Retina (tissue), 1 donor: ENCODE data around the gene CARD14.

Source experiments
- DNase-seq: peaks from one replicate; pipeline ENCODE4 v3.0.0-alpha.2; 2016

CARD14 gene

GRCh38 chr17:80212962-80213642 is 43.3 kb downstream of the CARD14 start:
- DNase-seq = no peak

- DNase-seq = no peak
These were observed 43.8 kb downstream of the CARD14 start for GRCh38 chr17:80213643-80213975.

DNA sequence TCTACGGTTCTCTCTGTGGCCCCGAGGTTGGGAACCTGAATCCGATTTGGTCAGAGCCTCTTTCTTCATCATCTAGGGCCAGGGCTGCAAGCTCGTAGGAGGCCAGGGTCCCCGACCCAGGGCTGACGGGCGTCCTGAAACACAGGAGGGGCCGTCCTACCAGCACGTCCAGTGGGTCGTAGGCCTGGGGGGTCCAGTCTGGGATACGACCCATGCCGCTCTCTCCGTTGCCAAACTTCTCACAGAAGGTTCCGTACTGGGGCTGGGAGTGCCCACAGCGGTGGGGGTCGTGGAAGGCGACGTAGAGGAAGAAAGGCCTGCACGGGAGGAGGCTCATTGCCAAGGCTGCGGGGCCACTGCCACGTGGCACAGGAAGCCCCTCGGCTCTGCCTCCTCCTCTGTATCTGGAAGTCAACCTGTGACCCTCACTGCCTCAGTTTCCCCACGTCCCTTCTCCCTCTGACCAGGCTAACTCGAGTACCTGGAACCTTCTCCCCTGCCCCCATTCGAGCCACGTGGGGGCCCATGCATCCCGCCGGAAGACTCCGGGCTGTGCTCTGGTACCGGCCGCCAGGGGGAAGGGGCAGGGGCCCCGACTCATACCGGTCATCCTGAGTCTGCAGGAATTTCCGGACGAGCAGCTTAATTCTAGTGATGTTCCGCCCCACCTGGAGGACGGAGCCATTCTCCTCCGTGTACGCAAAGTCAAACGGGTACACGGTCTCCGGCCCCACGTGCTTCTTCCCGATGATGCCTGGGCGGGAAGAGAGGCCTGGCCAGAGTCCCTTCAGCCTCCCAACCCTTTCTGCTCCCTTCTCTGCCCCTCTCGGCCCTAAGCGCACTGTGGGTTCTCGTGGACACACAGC is 44.4 kb downstream of the CARD14 start:
- no peak for DNase-seq

DNA sequence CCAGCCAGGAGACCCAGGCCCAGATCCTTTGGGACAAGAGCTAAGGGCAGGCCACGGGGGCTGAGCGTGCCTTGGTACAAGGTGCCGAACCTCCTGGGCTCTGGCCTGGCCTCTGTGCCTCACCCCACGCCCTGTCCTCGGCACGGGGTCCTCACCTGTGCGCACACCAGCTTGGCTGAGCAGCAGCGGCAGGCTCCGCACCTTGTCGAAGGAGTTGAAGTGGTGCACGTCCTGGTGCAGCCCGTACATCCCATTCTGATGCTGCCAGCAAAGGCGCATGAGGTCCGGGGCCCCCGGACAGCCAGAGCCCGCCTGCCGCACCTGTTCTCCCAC is 45.0 kb downstream of the CARD14 start:
- no peak for DNase-seq

GRCh38 chr17:80216473-80217456 is 46.9 kb downstream of the CARD14 start:
- DNase-seq = no peak

- DNase-seq = no peak
These were observed 48.0 kb downstream of the CARD14 start for GRCh38 chr17:80217703-80218362.

DNA sequence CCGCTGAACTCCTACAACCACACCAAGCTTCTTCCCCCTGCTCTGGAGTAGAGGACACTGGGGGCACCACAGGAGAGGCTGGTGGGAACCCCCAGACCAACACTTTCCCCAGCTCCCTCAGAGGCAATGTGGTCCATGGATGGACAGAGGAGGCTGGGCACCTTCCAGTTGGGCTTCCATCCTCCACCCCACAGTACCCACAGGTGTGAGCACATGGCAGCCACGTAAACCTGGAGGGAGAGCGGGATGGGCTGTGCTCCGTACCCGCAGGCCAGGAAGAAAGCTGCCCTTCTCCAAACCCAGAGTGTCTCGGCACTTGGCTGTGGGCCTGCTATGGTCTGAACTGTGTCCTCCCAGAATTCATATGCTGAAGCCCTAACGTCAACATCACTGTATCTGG is 48.6 kb downstream of the CARD14 start:
- no peak for DNase-seq

GRCh38 chr17:80219013-80219762 is 49.4 kb downstream of the CARD14 start:
- peak; percentile 57 for DNase-seq

DNA sequence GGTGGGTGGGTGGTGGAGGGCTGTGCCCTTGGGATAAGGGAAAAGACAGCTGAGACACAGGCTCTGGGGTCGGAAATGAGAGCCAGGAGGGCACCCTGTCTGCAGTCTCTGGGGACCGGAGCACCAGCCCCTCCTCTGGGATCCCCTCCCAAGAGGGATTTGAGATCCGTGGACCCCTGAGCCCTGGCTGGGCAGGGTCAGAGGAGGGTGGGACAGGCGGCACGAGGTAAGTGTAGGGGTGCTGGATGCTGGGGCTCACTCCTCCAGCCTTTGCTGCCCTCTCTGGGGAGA is 49.9 kb downstream of the CARD14 start:
- no peak for DNase-seq

- peak; percentile 79 for DNase-seq
These were observed 50.4 kb downstream of the CARD14 start, which contains the start of the genes SGSH and SLC26A11 for GRCh38 chr17:80220054-80220735. Gene SGSH (minus strand): TSS chr17:80220333. CDS start chr17:80220313, 20 bp downstream. Gene SLC26A11 (plus strand): TSS chr17:80220427. CDS start chr17:80221561, 1,134 bp downstream.

- DNase-seq = peak; percentile 58
These were observed 50.9 kb downstream of the CARD14 start for GRCh38 chr17:80220736-80221215.

- no peak for DNase-seq
These were observed 51.7 kb downstream of the CARD14 start for GRCh38 chr17:80221351-80222105.

DNA sequence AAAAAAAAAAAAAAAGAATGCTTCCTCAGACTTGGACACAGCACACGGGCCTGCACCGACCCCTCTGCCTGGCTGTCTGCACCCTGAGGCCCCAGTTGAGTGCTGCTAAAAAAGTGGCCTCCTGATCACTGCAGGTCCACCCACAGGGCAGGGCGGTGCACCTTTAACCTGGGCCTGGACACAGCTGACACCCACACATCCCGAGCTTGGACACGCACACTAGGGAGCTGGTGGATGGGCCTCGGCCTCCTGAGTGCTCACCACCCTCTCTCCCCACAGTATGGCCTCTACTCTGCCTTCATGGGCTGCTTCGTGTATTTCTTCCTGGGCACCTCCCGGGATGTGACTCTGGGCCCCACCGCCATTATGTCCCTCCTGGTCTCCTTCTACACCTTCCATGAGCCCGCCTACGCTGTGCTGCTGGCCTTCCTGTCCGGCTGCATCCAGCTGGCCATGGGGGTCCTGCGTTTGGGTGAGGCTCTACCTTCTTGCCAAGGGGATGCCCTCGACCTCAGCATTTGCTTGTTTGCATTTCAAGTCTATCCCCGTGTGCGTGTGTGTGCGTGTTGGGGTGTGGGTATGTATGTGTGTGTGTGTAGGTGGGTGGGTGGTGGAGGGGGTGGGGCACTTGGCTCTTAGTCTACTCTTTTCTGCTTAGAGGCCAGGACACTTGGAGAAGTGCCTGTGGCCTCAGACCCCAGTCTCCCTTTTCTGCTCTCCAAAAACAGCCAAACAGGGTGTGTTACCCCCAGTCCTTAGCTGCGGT is 52.7 kb downstream of the CARD14 start:
- no peak for DNase-seq

- DNase-seq = no peak
These were observed 53.4 kb downstream of the CARD14 start for GRCh38 chr17:80223142-80223815.

- DNase-seq = no peak
These were observed 54.1 kb downstream of the CARD14 start for GRCh38 chr17:80223838-80224497.

DNA sequence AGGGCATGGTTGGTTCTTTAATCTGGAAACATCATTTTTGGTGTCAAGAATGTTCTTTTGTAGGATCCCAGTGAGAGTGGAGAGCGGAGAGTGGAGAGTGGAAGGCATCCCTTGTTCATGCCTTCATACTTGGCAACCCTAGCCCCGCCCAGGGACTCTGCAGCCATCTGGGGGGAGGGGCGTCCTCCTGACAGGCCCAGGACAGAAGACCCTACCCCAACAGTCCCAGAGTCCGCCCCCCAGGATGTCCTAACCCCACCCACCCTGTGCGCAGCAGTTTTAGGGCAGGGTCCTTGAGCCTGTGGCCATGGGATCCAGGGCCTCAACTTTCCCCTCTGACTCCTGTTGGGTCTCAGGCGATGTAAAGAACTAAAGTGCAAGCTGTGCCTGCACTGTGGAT is 54.9 kb downstream of the CARD14 start:
- DNase-seq = no peak

DNA sequence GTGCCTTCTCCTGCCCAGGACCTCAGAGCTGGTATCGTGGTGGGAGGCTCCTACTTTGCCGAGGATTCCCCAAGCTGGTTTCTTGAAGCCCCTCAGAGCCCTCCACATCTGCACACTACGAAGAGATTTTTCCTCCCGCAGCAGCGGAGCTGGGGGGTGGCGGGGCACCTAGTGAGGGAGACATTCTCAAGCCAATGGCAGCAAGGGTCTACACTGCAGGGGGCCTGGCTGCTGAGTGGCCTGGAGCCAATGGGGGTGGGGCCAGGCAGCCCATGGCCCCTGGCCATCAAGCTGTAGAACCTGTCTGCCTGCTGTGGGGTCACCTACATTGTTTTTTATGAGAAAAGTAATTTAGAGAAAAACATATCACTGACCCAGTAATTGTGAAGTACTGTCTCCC is 55.4 kb downstream of the CARD14 start:
- DNase-seq = no peak

- no peak for DNase-seq
These were observed 57.3 kb downstream of the CARD14 start for GRCh38 chr17:80227156-80227555.
